HepG2 (cell line): ENCODE data around the gene CYB5B. TPM values are rescaled to one million over a fixed set of nuclear protein-coding genes. Genes with fewer than 3 reads are reported as not detected.

ENCODE experiments used
- ATF2 ChIP-seq: sonication (generic); formaldehyde crosslinking; IDR thresholded peaks from 2 replicates; pipeline ENCODE4 v1.4.0; 2020; ENCODE audit warnings: missing genetic modification reagents
- GABPA ChIP-seq, 2 experiments: IDR thresholded peaks; 2 replicates each; pipeline ENCODE4 v1.6.1; 2011 to 2016; ENCODE audit warnings: low read depth in 2 of 2, low read length in 1 of 2, missing biosample characterization in 1 of 2, missing genetic modification characterization in 1 of 2
- HOMEZ ChIP-seq: IDR thresholded peaks from 2 replicates; pipeline ENCODE4 v1.6.1; 2016; ENCODE audit warnings: low read depth
- IKZF4 ChIP-seq: sonication (generic); formaldehyde crosslinking; IDR thresholded peaks from 2 replicates; pipeline ENCODE4 v1.5.1; 2020; ENCODE audit warnings: borderline replicate concordance, mild to moderate bottlenecking, low read depth, missing genetic modification reagents; ENCODE audit errors: not compliant biosample characterization
- KLF16 ChIP-seq, 2 experiments: sonication (generic) in 1 of 2; formaldehyde crosslinking in 1 of 2; IDR thresholded peaks; 2 replicates each; pipeline versions ENCODE4 v1.6.1 to v1.8.0; 2016 to 2023; ENCODE audit warnings: missing genetic modification reagents in 2 of 2, missing compliant biosample characterization in 1 of 2
- MED13 ChIP-seq: sonication (generic); formaldehyde crosslinking; IDR thresholded peaks from 2 replicates; pipeline ENCODE4 v1.5.0; 2020; ENCODE audit warnings: missing genetic modification reagents
- MIXL1 ChIP-seq: IDR thresholded peaks from 2 replicates; pipeline ENCODE4 v1.6.1; 2016
- POLR2AphosphoS5 ChIP-seq: IDR thresholded peaks from 2 replicates; pipeline ENCODE4 v1.6.1; 2012; ENCODE audit warnings: low read depth, low read length
- SOX6 ChIP-seq, 2 experiments: fragments of 450-650 bp in 1 of 2; sonication (generic) in 1 of 2; formaldehyde crosslinking in 1 of 2; IDR thresholded peaks; 2 replicates each; pipeline versions ENCODE4 v1.4.0 to v1.6.1; 2017 to 2020; ENCODE audit warnings: antibody characterized with exemption in 1 of 2, mild to moderate bottlenecking in 1 of 2, missing genetic modification reagents in 1 of 2
- THAP11 ChIP-seq: IDR thresholded peaks from 2 replicates; pipeline ENCODE4 v1.6.1; 2016; ENCODE audit warnings: missing biosample characterization, missing genetic modification reagents
- ZBTB43 ChIP-seq: sonication (generic); formaldehyde crosslinking; conservative IDR thresholded peaks from 2 replicates; pipeline ENCODE4 v1.4.0; 2020; ENCODE audit warnings: missing genetic modification reagents
- ZFP36L2 ChIP-seq: sonication (generic); formaldehyde crosslinking; IDR thresholded peaks from 2 replicates; pipeline ENCODE4 v1.4.0; 2020; ENCODE audit warnings: missing genetic modification reagents
- ZKSCAN8 ChIP-seq: IDR thresholded peaks from 2 replicates; pipeline ENCODE4 v1.6.1; 2016; ENCODE audit warnings: borderline replicate concordance, missing genetic modification reagents, missing compliant biosample characterization
- ZNF501 ChIP-seq: sonication (generic); formaldehyde crosslinking; IDR thresholded peaks from 2 replicates; pipeline ENCODE4 v1.5.1; 2020; ENCODE audit warnings: mild to moderate bottlenecking, moderate library complexity, missing genetic modification reagents
- ZNF616 ChIP-seq: sonication (generic); formaldehyde crosslinking; IDR thresholded peaks from 2 replicates; pipeline ENCODE4 v1.5.0; 2020; ENCODE audit warnings: low read depth, mild to moderate bottlenecking, missing genetic modification reagents
- ZNF644 ChIP-seq: IDR thresholded peaks from 2 replicates; pipeline ENCODE4 v1.6.1; 2016; ENCODE audit warnings: low read depth
- ZNF713 ChIP-seq: sonication (generic); formaldehyde crosslinking; IDR thresholded peaks from 2 replicates; pipeline ENCODE4 v1.4.0; 2020; ENCODE audit warnings: mild to moderate bottlenecking, missing genetic modification reagents
- ZNF784 ChIP-seq: sonication (generic); formaldehyde crosslinking; IDR thresholded peaks from 2 replicates; pipeline ENCODE4 v1.5.1; 2020; ENCODE audit warnings: missing genetic modification reagents, mild to moderate bottlenecking, borderline replicate concordance
- polyA plus RNA-seq, 8 experiments: library from polyadenylated mRNA; depleted of rRNA in 3 of 8; stranded (reverse) in 7 of 8; unstranded in 1 of 8; fragments of >200 nt; fragmentation: Illumina TruSeq in 4 of 8; extraction: Trizol in 4 of 8; gene quantifications; 2 replicates each; pipeline versions ENCODE4 v1.2.1 to v1.2.3, GENCODE V29; 2011 to 2016; ENCODE audit warnings: low read depth in 4 of 8, missing spikeins in 1 of 8, mixed read lengths in 1 of 8; ENCODE audit not compliant: insufficient read depth in 1 of 8
- total RNA-seq, 5 experiments: library from RNA; depleted of rRNA; stranded (reverse); fragments of >200 nt; fragmentation: Illumina TruSeq; extraction: Trizol; gene quantifications; 2 replicates each; pipeline ENCODE4 v1.2.3, GENCODE V29; 2016; ENCODE audit warnings: low read depth in 1 of 5
- TF ChIP-seq, protein P1 (sequence below): sonication (generic); formaldehyde crosslinking; IDR thresholded peaks from 2 replicates; pipeline ENCODE4 v1.5.1; 2020; ENCODE audit warnings: mild to moderate bottlenecking, missing genetic modification reagents

CYB5B gene
- total and polyA plus RNA-seq, 2 of the 13 experiments (the other 11 are each of a cell fraction or from before 2014, with no cell fraction given): 234 to 432 TPM

DNA sequence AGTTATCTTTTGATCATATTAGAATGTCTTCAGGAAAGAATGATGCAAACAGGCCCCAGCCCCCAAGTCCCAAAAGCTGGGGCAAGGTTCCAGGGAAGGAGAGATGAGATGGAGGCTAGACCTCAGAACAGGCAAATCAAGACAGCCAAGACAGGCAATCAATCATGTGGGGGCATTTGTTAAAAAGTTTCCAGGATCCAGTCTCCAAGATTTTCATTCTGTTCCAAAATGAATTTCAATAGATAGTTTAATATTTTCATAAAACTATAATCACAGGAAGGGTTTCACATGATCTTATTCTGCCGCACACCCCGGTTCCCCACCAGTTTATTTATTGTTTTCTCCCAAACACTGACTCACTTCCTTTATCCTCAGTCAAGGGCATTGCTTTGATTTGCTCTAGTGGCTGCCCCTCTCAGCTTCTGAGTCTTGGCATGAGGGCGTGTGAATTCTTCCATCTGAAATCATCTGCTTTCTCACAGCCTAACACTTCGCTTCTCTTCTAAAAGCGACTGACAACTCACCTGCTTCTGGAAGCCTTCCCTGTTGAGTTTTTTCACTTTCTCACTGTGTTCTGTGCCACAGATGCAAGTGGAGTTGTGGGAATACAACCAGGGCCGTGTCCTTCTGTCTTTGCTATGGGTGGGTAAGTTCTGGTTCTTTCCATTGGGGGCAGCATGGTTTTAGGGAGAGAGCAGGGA is 26.4 kb upstream of the CYB5B start (continued):
- TF ChIP-seq ZNF784 (CRISPR knock-in tag) (no peak), ZNF616 (CRISPR knock-in tag) (no peak), POLR2AphosphoS5 (no peak; the same call in 1 of the 2 replicates), ZNF501 (CRISPR knock-in tag) (peak; percentile 69), ZBTB43 (CRISPR knock-in tag) (0 out of 2 replicates have a peak, but pooled peaks have one; percentile 54), KLF16 (CRISPR knock-in tag; IDR thresholded peaks at IDR 0.05) (peak in 1 of 2 experiments; percentile 60; a peak in 1 of 4 replicates), ZNF644 (CRISPR knock-in tag) (peak; percentile 67; the same call in 1 of the 2 replicates), GABPA (IDR thresholded peaks at IDR 0.05; ENCODE audit: low read depth, low read length) (no peak), GABPA (CRISPR knock-in tag; IDR thresholded peaks at IDR 0.05; ENCODE audit: low read depth) (peak; percentile 30; the same call in 1 of the 2 replicates), MIXL1 (peak; percentile 45; the same call in 1 of the 2 replicates), ZFP36L2 (CRISPR knock-in tag) (no peak), HOMEZ (0 out of 2 replicates have a peak, but pooled peaks have one; percentile 77), THAP11 (CRISPR knock-in tag) (peak; percentile 51), ZNF713 (CRISPR knock-in tag) (no peak), IKZF4 (CRISPR knock-in tag) (no peak), SOX6 (IDR thresholded peaks at IDR 0.05) (no peak), SOX6 (CRISPR knock-in tag; IDR thresholded peaks at IDR 0.05) (0 out of 2 replicates have a peak, but pooled peaks have one; percentile 45), MED13 (CRISPR knock-in tag) (0 out of 2 replicates have a peak, but pooled peaks have one; percentile 10), ZKSCAN8 (CRISPR knock-in tag) (0 out of 2 replicates have a peak, but pooled peaks have one; percentile 74), ATF2 (CRISPR knock-in tag) (peak; percentile 44; the same call in 1 of the 2 replicates)
- TF ChIP-seq, protein P1, sequence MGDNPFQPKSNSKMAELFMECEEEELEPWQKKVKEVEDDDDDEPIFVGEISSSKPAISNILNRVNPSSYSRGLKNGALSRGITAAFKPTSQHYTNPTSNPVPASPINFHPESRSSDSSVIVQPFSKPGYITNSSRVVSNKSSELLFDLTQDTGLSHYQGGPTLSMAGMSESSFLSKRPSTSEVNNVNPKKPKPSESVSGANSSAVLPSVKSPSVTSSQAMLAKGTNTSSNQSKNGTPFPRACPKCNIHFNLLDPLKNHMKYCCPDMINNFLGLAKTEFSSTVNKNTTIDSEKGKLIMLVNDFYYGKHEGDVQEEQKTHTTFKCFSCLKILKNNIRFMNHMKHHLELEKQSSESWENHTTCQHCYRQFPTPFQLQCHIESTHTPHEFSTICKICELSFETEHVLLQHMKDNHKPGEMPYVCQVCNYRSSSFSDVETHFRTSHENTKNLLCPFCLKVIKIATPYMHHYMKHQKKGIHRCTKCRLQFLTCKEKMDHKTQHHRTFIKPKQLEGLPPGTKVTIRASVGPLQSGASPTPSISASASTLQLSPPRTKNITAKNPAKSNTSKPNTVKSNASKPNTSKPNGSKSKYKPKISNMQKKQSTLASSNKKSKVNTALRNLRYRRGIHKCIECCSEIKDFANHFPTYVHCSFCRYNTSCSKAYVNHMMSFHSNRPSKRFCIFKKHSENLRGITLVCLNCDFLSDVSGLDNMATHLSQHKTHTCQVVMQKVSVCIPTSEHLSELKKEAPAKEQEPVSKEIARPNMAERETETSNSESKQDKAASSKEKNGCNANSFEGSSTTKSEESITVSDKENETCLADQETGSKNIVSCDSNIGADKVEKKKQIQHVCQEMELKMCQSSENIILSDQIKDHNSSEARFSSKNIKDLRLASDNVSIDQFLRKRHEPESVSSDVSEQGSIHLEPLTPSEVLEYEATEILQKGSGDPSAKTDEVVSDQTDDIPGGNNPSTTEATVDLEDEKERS (CRISPR knock-in tag): 0 out of 2 replicates have a peak, but pooled peaks have one; percentile 15
